ENCODE measurements around the gene NES.

NES gene

DNA sequence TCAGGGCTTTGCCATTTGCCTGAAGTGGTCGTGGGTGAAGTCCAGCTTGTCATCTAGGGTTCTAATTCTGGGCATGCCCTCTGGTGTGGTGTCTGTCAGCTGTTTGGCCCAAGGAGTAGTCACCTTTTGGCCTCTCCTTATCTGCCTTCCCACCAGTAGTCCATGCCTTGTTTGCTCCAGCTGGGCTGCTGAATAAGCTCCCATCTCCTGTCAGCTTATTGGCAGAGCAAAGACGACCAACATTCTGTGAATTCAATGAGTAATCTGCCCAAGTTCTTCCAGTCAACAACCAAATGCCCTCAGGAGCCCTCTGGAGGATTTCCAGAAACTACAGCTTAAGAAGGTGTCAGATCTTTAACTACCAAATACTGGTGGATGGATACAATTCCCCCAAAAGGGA, 28.3 kb downstream of the NES start:
- no peaks in the 10 kb centered on the region for H3K27me3 ChIP-seq (ENCODE audit: insufficient read depth, low read length)
- no peaks in the 10 kb centered on the region for H3K36me3 ChIP-seq (ENCODE audit: insufficient read depth, low read length)
- H3K9me3 ChIP-seq (ENCODE audit: low read length): no peaks in the 10 kb centered on the region
- no peaks in the 10 kb centered on the region for H4K20me1 ChIP-seq (ENCODE audit: insufficient read depth, low read length)
- TF ChIP-seq, protein P1, sequence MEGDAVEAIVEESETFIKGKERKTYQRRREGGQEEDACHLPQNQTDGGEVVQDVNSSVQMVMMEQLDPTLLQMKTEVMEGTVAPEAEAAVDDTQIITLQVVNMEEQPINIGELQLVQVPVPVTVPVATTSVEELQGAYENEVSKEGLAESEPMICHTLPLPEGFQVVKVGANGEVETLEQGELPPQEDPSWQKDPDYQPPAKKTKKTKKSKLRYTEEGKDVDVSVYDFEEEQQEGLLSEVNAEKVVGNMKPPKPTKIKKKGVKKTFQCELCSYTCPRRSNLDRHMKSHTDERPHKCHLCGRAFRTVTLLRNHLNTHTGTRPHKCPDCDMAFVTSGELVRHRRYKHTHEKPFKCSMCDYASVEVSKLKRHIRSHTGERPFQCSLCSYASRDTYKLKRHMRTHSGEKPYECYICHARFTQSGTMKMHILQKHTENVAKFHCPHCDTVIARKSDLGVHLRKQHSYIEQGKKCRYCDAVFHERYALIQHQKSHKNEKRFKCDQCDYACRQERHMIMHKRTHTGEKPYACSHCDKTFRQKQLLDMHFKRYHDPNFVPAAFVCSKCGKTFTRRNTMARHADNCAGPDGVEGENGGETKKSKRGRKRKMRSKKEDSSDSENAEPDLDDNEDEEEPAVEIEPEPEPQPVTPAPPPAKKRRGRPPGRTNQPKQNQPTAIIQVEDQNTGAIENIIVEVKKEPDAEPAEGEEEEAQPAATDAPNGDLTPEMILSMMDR (IDR thresholded peaks at IDR 0.05; ENCODE audit: low read length): no peak
- no peak for TF ChIP-seq EZH2 (IDR thresholded peaks at IDR 0.05; ENCODE audit: borderline replicate concordance, low read length)
- no peaks in the 10 kb centered on the region for H3K79me2 ChIP-seq (ENCODE audit: insufficient read depth, low read length)
- H3K27ac ChIP-seq (ENCODE audit: low read depth, low read length, poor library complexity, severe bottlenecking): no peak overlapping the region
- H2AFZ ChIP-seq (ENCODE audit: low read length): no peak overlapping the region
- no peaks in the 10 kb centered on the region for H3K4me1 ChIP-seq (ENCODE audit: insufficient read depth, low read length, severe bottlenecking)
- no peaks in the 10 kb centered on the region for H3K9me2 ChIP-seq (ENCODE audit: low read depth, low read length)
- no peaks in the 10 kb centered on the region for H3F3A ChIP-seq (ENCODE audit: insufficient read depth, low read length)
- H3K9ac ChIP-seq (ENCODE audit: low read length): no peak overlapping the region
- H3K4me3 ChIP-seq (ENCODE audit: low read depth, low read length, poor library complexity, severe bottlenecking): no peak overlapping the region
- H3K4me2 ChIP-seq (ENCODE audit: low read length): no peak overlapping the region

DNA sequence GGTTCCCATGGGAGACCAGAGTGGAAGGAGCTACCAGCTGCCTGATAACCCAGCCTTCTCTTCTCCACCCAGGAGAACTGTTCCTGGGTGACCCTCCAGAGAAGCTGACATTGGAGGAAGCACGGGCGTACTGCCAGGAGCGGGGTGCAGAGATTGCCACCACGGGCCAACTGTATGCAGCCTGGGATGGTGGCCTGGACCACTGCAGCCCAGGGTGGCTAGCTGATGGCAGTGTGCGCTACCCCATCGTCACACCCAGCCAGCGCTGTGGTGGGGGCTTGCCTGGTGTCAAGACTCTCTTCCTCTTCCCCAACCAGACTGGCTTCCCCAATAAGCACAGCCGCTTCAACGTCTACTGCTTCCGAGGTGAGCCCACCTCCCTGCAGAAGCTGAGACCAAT, 28.7 kb downstream of the NES start:
- H3K79me2 ChIP-seq (ENCODE audit: insufficient read depth, low read length): no peaks in the 10 kb centered on the region
- H3K27ac ChIP-seq (ENCODE audit: low read depth, low read length, poor library complexity, severe bottlenecking): no peak overlapping the region
- H3K4me1 ChIP-seq (ENCODE audit: insufficient read depth, low read length, severe bottlenecking): no peaks in the 10 kb centered on the region
- no peaks in the 10 kb centered on the region for H3K27me3 ChIP-seq (ENCODE audit: insufficient read depth, low read length)
- no peaks in the 10 kb centered on the region for H3K9me2 ChIP-seq (ENCODE audit: low read depth, low read length)
- no peaks in the 10 kb centered on the region for H3K36me3 ChIP-seq (ENCODE audit: insufficient read depth, low read length)
- TF ChIP-seq EZH2 (IDR thresholded peaks at IDR 0.05; ENCODE audit: borderline replicate concordance, low read length): no peak
- TF ChIP-seq, protein P1 (IDR thresholded peaks at IDR 0.05; ENCODE audit: low read length): no peak
- no peaks in the 10 kb centered on the region for H3F3A ChIP-seq (ENCODE audit: insufficient read depth, low read length)
- H3K9ac ChIP-seq (ENCODE audit: low read length): no peak overlapping the region
- no peaks in the 10 kb centered on the region for H4K20me1 ChIP-seq (ENCODE audit: insufficient read depth, low read length)
- H2AFZ ChIP-seq (ENCODE audit: low read length): no peak overlapping the region
- H3K4me3 ChIP-seq (ENCODE audit: low read depth, low read length, poor library complexity, severe bottlenecking): no peak overlapping the region
- H3K9me3 ChIP-seq (ENCODE audit: low read length): no peaks in the 10 kb centered on the region
- H3K4me2 ChIP-seq (ENCODE audit: low read length): no peak overlapping the region

DNA sequence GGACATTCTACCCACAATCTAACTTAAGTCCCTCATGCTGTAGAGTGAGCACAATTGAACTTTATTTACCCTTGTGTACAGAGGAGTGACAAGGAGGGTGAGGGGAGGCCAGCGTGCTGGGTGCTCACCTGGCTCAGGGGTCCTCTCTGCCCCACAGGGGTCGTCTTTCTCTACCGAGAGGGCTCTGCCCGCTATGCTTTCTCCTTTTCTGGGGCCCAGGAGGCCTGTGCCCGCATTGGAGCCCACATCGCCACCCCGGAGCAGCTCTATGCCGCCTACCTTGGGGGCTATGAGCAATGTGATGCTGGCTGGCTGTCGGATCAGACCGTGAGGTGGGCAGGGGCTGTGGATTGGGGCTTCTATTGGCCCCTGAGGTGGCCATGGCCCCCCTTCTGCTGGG, 29.9 kb downstream of the NES start:
- Histone ChIP-seq H2AFZ (ENCODE audit: low read length) (no peak overlapping the region), H3F3A (ENCODE audit: insufficient read depth, low read length) (no peaks in the 10 kb centered on the region), H3K9me2 (ENCODE audit: low read depth, low read length) (no peaks in the 10 kb centered on the region), H3K27ac (ENCODE audit: low read depth, low read length, poor library complexity, severe bottlenecking) (no peak overlapping the region), H4K20me1 (ENCODE audit: insufficient read depth, low read length) (no peaks in the 10 kb centered on the region), H3K4me1 (ENCODE audit: insufficient read depth, low read length, severe bottlenecking) (no peaks in the 10 kb centered on the region), H3K9me3 (ENCODE audit: low read length) (no peaks in the 10 kb centered on the region), H3K9ac (ENCODE audit: low read length) (no peak overlapping the region), H3K27me3 (ENCODE audit: insufficient read depth, low read length) (0 out of 2 replicates have a peak, but pooled peaks cover 6% of the 10 kb centered on the region), H3K4me2 (ENCODE audit: low read length) (no peak overlapping the region), H3K36me3 (ENCODE audit: insufficient read depth, low read length) (no peaks in the 10 kb centered on the region), H3K4me3 (ENCODE audit: low read depth, low read length, poor library complexity, severe bottlenecking) (no peak overlapping the region), H3K79me2 (ENCODE audit: insufficient read depth, low read length) (no peaks in the 10 kb centered on the region)
- TF ChIP-seq, protein P1 (IDR thresholded peaks at IDR 0.05; ENCODE audit: low read length): no peak
- no peak for TF ChIP-seq EZH2 (IDR thresholded peaks at IDR 0.05; ENCODE audit: borderline replicate concordance, low read length)
